NCI-H510A (cell line): ENCODE data around the gene MED31.
"Not testable (repeated sequence)": the region's sequence is repeated elsewhere in the genome, so short reads cannot be mapped to it uniquely, and the experiment has no call there.

Source experiments
- DNase-seq: peaks from one replicate; lab custom pipeline; 2025; lab: John Stamatoyannopoulos, UW

Gene MED31

GRCh38 chr17:6655732-6656361 is 4.4 kb upstream of the MED31 start:
- DNase-seq: not testable (repeated sequence)

DNA sequence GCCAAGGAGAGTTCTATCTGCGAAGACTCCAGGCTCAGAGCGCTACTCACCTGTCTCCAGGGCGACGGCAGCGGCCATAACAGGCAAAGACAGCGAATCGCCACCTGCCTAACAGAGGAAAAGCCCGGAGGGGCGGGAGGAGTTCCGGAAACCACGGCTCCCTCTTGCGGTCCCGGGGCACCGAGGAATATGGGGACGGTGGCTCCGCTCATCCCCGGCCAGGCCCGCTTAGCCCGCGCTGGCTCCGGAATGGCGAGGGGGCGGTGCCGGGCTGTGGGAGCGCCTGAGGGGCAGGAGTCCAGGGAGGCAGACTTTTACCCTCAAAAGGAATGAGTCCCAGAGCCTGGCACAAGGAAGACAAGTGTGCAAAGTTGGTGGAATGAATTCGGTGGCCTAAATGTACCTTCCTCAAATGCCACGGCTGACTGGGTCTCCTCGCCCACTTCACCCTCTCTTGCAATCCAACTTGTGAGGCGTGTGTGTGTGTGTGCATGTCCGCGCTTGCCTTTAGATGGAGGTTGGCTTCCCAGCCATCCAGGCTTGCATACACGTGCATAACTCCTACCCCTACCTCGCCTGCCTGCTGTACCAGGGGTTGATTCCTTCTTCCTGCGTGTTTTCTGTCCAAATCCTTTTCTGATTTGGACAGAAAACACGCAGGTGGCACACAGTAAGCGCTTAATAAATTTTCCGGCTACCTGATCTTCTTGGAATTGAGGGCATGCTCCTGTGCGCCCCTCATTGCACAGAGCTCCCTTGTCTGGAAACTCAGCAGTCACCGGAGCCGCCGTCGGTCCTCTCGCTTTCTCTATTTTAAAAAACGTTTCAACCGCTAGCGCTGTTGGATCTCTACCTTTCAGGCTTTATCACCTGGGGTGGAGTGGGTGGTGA is 3.7 kb upstream of the MED31 start:
- peak; percentile 34 for DNase-seq

GRCh38 chr17:6651919-6652452 is 581 bp upstream of the MED31 start:
- DNase-seq: no peak

- no peak for DNase-seq
Measured at GRCh38 chr17:6648181-6648580, 3.2 kb downstream of the MED31 start.

DNA sequence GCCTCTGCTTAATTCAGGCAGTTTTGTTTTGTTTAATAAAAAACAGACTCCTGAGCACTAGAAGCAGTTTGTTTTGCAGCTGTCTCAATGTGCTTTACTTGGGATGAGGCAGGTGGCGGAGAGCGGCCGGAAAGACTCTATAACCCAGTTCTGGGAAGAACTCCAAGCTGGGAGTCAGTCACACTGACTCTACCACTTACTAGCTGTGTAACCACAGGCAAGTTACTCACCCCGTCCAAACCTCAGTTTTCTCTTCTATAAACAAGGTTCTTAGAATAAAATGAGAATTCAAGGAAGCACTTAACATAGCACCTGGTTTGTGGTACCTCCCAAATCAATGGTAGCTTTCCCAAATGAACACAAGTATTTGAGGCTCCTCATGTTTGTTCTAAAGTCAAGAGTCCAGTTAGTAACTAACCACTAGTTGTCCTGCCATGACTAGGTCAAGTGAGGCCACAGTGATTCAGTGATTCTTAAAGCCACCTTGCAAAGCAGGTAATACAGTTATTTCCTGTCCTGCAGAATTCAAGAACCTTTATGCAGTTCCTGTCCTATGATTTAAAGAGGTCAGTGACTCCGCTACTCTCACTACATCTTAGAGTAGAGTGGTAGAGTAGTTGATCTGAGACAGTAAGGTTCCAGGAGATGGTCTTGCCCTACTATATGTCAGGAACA is 7.8 kb downstream of the MED31 start:
- DNase-seq: no peak

DNA sequence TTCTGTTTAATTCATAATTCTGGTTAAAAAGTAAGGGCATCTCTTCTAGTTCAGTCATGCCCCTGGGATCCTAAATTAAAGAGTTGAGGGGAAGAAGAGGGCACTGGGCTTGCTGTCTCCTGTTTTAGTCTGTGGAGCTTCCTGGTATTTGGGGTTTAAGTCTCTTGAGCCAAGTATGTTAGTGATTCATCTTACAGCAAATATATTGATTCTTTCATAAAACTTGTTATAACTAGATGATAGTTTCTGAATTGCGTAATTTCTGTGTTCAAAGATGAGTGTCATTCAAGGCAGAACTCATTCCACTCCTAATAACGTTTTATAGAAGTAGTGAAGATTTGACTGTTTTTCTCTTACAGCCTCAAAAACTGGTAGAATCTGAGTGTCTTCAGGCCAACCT is 8.8 kb downstream of the MED31 start:
- DNase-seq: no peak

DNA sequence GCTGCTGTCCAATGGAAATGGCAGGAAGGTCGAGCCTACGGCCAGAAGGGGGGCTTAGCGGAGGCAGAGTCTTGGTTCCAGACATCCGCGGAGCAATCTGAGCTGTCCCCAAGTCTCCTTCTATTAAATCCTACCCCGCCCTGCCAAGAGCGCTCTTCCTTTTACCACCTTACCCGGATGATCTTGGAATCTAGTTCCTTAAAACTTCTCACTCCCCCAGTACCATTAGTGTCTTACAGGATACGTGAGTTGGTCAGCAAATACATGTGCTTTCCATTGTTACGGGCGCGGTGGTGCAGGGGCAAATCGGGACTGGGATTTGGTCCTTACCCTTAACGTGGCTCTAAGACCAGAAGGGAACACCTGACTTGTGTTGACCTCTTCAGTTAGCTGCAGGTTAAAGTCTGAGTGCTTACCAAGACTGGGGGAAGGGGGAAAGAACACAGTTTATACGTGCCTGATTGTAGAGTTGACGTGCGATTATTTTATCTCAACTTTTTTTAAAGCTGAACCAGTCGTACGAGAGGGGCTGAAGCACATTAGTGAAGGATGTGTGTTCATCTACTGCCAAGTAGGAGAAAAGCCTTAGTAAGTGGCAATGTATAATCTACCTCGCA is 10.1 kb downstream of the MED31 start:
- DNase-seq: no peak

DNA sequence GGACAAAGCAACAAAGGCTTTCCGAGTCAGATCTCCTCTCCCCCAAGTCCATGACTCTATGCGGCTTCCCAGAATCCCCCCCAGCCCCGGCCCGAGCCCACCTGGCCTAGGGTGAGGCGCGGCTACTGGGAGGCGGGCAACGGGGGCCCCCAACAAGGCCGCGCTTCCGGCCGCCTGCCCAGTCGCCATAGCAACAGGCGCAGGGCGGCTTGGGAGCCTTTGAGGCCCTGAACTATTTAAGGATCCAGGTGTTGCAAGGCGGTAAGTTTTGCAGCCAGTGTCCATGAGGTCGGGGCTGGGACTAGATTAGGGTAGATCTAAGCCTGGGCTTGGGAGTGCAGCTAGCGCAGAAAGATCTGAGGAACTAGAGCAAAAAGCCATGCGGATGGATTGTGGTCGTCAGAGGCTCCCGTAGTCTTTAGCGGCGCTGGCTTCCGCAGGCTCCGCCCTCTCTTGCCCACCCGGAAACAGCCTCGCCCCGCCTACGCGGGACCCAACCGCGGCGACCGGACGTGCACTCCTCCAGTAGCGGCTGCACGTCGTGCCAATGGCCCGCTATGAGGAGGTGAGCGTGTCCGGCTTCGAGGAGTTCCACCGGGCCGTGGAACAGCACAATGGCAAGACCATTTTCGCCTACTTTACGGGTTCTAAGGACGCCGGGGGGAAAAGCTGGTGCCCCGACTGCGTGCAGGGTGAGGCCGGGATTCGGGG is 10.7 kb downstream of the MED31 start, which contains the start of the genes KIAA0753 and TXNDC17:
Gene KIAA0753, minus strand, starts transcription at position 176 of the 711 bp plus-strand sequence. CDS start 5,608 bp downstream, outside the sequence.
Gene TXNDC17, plus strand, starts transcription at position 525 of the 711 bp plus-strand sequence. Its CDS starts 23 bp downstream, at position 548.
- DNase-seq: peak; percentile 81

GRCh38 chr17:6639586-6640535 is 11.5 kb downstream of the MED31 start:
- DNase-seq: no peak

- no peak for DNase-seq
Measured at GRCh38 chr17:6639014-6639585, 12.3 kb downstream of the MED31 start.

DNA sequence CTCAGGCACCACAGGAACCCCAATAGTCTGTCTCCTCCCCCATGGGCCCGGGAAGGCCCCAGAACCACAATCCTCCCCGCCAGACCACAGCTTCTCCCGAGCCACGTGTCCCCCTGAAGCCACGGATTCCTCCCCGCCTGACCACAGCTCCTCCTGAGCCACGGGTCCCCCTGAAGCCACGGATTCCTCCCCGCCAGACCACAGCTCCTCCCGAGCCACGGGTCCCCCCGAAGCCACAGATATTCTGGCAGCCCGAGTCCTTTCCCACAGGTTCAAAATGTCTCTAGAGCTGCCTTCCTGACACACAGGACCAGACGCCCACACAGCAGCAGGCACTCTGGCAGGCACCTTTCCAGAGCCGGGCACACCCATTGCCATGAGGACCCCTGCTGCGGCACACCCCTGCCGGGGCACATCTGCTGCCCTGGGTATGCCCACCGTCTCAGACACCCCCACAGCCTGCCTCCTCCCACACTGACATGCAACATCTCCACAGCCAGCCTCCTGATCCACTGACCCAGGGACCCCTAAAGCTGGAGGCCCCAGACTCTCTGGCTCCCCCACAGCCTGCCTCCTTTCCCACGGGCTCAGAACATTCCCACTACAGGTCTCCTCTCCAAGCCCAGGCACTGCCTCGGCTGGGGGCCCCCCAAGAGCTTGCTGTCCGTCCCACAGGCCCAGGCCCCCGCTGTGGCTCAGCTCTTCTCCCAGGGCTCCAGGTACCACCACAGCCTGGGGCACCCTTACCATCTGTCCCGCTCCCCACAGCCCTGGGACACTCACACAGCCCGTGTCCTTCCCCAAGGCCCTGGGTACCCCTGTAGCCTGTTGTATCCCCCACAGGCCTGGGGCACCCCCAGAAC is 13.1 kb downstream of the MED31 start:
- DNase-seq: no peak

GRCh38 chr17:6637458-6637840 is 14.0 kb downstream of the MED31 start:
- no peak for DNase-seq

DNA sequence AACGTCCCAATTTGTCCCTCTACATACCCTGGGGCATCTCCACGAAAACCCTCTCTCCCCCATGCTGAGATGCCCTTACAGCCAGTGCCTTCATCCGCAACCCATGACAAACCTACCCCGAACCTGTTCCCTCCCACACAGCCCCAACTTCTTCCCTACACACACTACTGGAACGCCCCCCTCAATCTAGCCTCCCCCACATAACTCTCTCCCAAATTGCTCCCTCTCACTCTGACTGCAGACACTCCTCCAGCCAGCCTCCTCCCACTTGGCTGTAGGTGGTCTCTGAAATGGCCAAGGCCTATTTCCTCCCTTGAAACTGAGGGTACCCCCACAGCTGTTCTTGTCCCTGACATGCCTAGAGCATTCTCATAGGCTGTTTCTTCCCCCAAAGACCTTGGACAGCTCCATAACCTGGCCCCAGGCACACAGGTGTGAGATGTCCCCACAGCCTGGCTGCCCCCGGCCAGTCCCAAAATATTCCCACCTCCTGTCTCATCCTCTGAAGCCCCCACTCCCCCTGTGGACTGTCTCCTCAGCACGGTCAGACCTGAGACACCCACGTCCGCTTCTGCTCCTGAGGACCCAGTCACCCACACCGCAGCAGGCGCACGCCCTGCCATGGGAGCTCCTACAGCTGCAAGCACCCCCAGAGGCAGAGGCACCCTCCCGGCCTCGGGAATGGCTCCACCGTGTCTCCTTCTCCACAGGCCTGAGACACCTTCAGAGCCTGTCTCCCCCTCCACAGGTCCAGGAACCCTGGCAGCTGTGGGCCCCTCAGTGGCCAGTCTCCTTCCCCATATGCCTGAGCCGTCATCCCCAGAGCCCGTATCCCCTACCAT is 14.6 kb downstream of the MED31 start:
- DNase-seq: no peak

GRCh38 chr17:6636105-6636504 is 15.3 kb downstream of the MED31 start:
- DNase-seq: no peak

DNA sequence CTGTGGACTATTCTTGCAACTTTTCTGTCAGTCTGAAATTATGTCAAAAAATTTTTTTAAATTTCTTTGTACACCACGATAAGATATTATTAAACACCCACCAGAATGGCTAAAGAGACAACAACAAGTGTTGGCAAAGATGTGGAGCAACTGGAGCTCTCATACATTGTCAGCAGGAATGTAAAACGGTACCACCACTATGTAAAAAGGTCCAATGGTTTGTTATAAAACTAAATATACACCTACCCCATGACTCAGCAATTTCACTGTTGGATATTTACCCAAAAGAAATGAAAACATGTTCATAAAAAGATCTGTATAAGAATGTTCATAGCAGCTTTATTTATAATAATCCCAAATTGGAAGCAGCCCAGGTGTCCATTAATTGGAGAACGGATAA is 18.1 kb downstream of the MED31 start:
- no peak for DNase-seq

DNA sequence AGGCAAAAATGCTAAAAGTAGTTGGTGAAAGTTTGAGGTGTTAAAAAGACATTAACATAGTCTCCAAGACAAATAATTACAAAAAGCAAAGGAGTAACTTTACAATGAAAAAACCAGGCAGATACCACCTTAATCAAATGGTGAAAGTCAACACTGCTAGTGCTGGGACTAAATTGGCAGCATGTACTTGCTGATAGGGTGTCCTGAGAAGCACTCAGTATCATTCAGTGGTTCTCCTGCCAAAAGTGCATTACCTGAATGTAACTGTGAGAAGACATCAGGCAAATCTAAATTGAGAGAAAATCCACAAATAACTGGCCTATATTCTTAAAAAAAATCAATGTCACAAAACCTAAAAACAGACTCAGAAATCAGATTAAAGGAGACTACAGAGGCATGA is 18.9 kb downstream of the MED31 start:
- DNase-seq: no peak

DNA sequence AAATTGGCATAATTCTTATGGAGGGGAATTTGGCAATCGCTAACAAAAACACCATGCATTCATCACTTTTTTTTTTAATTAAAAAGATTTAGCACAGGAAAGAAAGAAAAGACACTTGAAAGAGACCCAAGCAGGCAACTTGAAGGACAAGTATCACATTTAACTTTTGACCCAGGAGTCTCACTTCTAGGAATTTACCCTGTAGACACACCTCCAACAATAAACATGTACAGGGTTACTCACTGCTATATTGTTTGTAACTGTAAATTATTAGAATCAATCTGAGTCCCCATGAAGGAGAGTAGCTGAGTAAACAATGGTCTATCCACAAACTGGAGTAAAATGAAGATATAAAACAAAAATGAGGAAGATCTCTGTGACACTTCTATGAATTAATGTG is 21.0 kb downstream of the MED31 start:
- DNase-seq: no peak

- DNase-seq: no peak
Measured at GRCh38 chr17:6627019-6627418, 24.4 kb downstream of the MED31 start.
